GM21360 (cell line): ENCODE results near the gene SUCLA2.
A peak's percentile ranks its signal among the peaks of the same experiment; 100 is the strongest.
"Not testable (repeated sequence)": the region's sequence is repeated elsewhere in the genome, so short reads cannot be mapped to it uniquely, and the experiment has no call there.

Experiments used
- ATAC-seq: cut with Tn5 transposase; IDR thresholded peaks from one replicate; pipeline ENCODE4 v1.9.1; 2021; ENCODE audit warnings: mild to moderate bottlenecking, moderate library complexity; ENCODE audit not compliant: unreplicated experiment

The SUCLA2 gene

DNA sequence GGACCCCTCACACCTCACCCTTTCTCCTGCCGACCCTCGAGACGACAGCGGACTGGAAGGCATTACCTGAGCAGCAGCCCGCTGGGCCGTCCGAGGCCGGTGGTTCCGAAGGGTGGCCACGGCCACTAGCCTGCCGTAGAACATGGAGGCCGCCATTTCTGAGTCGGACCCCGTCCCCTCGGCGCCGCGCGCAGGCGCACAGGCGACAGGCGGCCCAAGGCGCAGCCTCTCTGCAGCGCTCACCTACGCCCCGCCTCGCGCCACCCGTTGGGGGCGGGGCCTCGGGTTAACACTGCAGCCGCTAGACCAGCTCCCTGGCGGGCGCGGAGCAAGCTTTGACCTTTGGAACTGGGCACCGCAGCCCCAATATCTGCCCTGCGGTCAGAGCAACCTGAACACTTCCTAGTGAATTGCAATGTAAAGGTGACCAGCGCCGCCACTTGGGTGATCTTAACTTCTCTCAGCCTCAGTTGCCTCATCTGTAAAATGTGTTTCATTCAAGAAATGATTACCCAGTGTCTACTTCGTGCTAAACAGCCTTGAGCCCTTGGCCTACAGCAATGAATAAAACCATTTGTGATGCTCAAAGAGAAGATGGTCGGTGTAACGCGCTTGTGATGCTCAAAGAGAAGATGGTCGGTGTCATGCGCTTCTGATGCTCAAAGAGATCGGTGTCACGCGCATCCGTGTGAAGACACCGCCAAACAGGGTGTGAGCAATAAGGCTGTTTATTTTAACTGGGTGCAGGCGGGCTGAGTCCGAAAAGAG is at the start of gene SUCLA2:
Gene SUCLA2 (minus strand): TSS at position 160 of the 768 bp plus-strand sequence. CDS start 4 bp downstream, at position 156.
- peak; percentile 98 for ATAC-seq

GRCh38 chr13:48050550-48050949 is 49.5 kb upstream of the SUCLA2 start:
- ATAC-seq = no peak

DNA sequence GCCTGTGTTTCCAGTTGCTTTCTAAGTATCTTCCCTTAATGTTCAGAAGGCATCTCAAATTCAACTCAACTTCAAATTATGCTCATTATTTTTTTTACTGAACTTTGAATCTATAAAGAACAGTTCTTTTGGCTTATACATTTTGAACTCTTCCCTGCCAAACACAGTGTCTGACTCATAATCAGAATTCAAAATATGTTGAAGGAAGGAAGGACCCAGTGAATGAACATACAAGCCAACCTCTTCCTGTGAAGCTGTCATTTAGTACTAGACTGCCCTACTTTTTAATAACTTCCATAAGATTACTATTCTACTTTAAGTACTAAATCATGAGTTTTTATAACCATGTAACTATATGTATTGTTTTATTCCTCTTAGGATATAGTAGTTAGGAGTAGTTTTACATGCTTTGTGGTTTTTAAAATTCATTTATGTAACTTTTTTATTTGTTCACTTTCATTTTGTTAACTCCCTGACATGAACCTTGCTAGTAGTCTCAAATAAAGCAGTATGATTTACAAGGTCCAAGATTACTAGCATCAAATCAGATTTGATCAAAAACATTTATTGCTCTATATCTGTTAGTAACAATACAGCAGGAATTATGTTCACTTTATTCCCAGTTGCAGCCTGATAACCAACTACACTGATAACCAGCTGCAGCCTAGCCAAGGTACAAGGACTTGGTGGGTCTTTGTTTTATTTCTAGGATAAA is 42.9 kb upstream of the SUCLA2 start:
- no peak for ATAC-seq

- ATAC-seq = no peak
Observed at GRCh38 chr13:48042894-48043293, 41.8 kb upstream of the SUCLA2 start.

DNA sequence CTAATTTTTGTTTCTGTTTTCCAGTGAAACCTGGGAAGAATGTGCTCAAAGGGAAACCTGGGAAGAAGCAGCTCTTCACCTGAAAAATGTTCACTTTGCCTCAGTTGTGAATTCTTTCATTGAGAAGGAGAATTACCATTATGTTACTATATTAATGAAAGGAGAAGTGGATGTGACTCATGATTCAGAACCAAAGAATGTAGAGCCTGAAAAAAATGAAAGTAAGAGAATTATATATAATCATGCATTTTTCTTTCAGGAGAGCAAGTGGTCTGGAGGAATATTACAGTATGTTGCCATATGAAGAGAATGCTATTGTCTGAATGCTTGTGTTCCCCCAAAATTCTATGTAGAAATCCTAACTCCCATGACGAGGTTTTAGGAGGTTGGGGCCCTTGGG is 39.8 kb upstream of the SUCLA2 start:
- ATAC-seq = no peak

DNA sequence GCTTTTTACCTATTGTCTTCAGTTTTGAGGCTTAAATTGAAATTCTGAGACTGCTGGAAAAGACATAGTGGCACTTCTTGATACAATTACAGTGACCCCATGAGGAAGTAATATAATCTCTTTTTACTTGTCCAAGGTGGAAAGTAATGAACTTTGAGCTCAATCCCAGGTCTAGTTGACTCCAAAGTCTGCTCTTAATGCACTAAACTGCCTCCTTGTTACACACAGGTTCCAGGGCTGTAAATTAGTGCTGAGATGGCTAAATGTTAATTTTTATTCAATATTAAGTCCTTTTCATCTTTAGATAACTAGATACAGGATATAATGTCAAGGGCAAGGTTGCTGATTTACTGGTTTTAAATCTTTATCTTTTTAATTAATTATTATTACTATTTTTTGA is 39.0 kb upstream of the SUCLA2 start:
- no peak for ATAC-seq

DNA sequence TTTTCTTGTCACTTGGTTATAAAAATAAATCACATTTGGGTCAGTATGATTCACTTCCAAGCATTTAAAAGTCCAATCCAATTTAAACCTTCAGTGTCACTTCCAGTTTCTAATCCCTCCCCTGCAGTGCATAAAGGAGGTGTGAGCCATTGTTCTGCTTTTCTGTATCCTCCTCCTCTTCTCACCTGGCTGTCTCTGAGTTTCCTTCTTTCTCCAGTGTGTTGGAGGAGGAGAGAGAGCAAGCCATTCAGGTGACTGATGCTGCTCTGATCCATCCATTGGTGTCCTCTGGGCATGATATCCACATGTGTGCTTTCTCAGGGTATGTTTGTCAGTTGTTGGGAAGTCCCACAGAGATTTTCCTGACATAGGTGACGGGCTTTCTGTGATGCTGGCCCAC is 37.7 kb upstream of the SUCLA2 start:
- ATAC-seq = no peak

DNA sequence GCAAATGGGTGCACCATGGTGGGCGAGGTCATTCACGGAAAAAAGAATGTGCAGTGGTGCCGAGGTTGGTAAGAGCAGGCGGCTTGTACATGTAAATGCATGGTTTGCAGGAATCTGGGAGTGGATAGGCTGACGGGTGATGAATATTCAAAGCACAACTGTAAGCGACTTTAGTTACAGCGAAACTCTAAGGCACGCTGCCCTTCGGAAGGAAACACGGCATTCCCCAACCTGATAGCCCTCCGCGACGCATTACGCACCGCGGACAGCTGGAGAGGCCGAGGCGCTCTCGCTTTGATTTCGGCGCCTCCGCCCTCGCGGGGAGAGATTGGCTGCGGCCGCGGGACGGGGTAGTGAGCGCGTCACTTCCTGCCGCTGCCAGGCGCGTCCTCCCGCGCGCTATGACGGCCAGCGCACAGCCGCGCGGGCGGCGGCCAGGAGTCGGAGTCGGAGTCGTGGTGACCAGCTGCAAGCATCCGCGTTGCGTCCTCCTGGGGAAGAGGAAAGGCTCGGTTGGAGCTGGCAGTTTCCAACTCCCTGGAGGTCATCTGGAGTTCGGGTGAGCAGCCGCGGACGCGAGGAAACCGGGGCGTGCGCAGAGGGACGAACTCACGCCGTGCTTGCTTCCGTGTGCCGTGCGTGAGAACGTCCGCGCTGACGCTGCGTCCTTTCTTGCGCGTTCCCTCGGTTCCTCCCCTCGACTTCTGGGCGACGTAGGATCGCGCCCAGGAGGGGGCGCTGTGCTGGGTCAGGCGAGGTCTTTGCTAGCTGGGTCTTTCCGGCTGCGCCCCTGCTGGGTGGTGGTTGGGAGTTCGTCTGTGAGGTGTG is 36.5 kb upstream of the SUCLA2 start, which contains the start of gene NUDT15:
Gene NUDT15 (plus strand): TSS at position 381 of the 828 bp plus-strand sequence. CDS start 21 bp downstream, at position 402.
- ATAC-seq = peak; percentile 91

- ATAC-seq = no peak
Observed at GRCh38 chr13:48029859-48030258, 28.8 kb upstream of the SUCLA2 start.

GRCh38 chr13:48028066-48028465 is 27.0 kb upstream of the SUCLA2 start:
- ATAC-seq = no peak

DNA sequence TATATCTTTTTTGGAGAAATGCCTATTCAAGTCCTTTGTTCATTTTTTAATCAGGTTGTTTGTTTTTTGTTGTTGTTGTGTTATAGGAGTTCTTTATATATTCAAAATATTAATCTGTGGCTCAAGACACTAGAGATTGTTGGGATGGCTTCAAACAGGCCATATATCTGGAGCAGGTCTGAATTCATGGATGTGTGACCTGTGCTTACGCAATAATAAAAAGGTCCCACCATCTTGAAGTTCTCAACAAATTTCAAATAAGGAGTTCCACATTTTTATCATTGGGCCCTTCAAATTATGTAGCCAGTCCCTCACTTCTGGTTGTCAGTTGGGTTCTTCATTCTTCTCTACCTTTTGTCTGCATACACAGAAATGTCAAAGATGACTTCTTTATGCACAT is 18.7 kb upstream of the SUCLA2 start:
- ATAC-seq = no peak

- ATAC-seq = no peak
Observed at GRCh38 chr13:48018637-48019036, 17.6 kb upstream of the SUCLA2 start.

DNA sequence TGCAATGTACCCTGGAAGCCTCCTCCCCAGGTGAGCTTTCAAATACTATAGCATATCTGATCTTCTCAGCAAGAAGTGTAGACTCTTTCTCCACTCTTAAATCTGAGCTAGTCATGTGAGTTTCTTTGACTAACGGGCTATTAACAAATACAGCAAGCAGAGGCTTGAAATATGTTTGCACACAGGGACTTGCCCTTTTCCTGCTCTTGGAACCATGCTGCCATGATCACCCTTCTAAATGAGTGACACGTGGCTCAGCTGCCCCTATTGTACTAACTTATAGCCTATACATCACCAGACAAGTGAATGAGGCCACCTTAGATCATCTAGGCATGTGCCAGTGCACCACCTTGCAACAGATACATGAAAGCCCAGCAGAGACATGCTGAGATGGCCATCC is 13.3 kb upstream of the SUCLA2 start:
- ATAC-seq = no peak

- no peak for ATAC-seq
Observed at GRCh38 chr13:48012668-48013067, 11.6 kb upstream of the SUCLA2 start.

- no peak for ATAC-seq
Observed at GRCh38 chr13:48010698-48011097, 9.6 kb upstream of the SUCLA2 start.

- ATAC-seq = no peak
Observed at GRCh38 chr13:48009284-48009683, 8.2 kb upstream of the SUCLA2 start.

DNA sequence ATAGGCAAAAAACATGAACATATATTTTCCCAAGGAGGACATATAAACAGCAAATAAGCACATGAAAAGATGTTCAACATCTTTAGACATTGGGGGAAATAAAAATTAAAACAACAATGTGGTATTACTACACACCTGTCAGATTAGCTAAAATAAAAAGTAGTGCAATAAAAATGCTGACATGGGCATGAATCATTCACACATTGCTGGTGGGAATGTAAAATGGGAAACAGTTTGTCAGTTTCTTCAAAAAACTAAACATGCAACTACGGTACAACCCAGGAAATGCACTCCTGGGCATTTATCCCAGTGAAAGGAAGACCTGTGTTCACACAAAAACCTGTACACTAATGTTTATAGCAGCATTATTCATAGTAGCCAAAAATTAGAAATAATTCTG is 5.3 kb upstream of the SUCLA2 start:
- no peak for ATAC-seq

GRCh38 chr13:48004201-48004600 is 3.1 kb upstream of the SUCLA2 start:
- no peak for ATAC-seq

DNA sequence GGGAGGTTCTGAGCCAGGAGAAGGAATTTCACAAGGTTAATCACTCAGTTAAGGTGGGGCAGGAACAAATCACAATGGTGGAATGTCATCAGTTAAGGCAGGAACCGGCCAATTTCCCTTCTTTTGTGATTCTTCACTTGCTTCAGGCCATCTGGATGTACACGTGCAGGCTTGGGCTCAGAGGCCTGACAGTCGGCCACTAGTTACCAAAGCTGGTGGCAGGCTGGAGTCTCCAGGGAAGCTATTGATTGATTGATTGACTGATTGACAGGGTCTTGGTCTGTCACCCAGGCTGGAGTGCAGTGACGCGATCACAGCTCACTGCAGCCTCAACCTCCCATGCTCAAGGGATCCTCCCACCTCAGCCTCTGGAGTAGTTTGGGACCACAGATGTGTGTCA is 926 bp upstream of the SUCLA2 start:
- ATAC-seq = not testable (repeated sequence)

- ATAC-seq = peak; percentile 42
Observed at GRCh38 chr13:48000559-48001113, 437 bp downstream of the SUCLA2 start.

- ATAC-seq = no peak
Observed at GRCh38 chr13:47999973-48000372, 1.1 kb downstream of the SUCLA2 start.
